Mucosa of rectum (tissue), 2 donors: ENCODE data around the gene ADGB.

Experiments used
- H3K27ac ChIP-seq, 2 donors: one replicate each; pipeline ENCODE4 v1.7.0; 2013; ENCODE audit warnings: inconsistent platforms in 2 of 2, low read depth in 2 of 2, low read length in 2 of 2
- H3K27me3 ChIP-seq, 2 donors: one replicate each; pipeline ENCODE4 v1.7.0; 2013; ENCODE audit warnings: low read length in 2 of 2; ENCODE audit not compliant: control insufficient read depth in 2 of 2, insufficient read depth in 2 of 2
- H3K36me3 ChIP-seq, 2 donors: one replicate each; pipeline ENCODE4 v1.7.0; 2013; ENCODE audit warnings: low read length in 2 of 2; ENCODE audit not compliant: control insufficient read depth in 2 of 2, insufficient read depth in 2 of 2
- H3K4me1 ChIP-seq, 2 donors: one replicate each; pipeline ENCODE4 v1.7.0; 2013; ENCODE audit warnings: low read length in 2 of 2, mild to moderate bottlenecking in 1 of 2; ENCODE audit not compliant: control insufficient read depth in 2 of 2, insufficient read depth in 2 of 2
- H3K4me3 ChIP-seq, 2 donors: one replicate each; pipeline ENCODE4 v1.7.0; 2013; ENCODE audit warnings: low read length in 2 of 2
- H3K9ac ChIP-seq, 2 donors: one replicate each; pipeline ENCODE4 v1.7.0; 2013; ENCODE audit warnings: low read length in 2 of 2, low read depth in 1 of 2, mild to moderate bottlenecking in 1 of 2
- H3K9me3 ChIP-seq, 2 donors: one replicate each; pipeline ENCODE4 v1.7.0; 2013; ENCODE audit warnings: low read length in 2 of 2; ENCODE audit not compliant: control insufficient read depth in 2 of 2
- donor health status: healthy.
- donor health status: Normal muscosa, but diverticular disease.

Gene ADGB

GRCh38 chr6:146857980-146858347, 259.2 kb downstream of the ADGB start:
- no peaks in the 10 kb centered on the region for H3K9me3 ChIP-seq
- no peaks in the 10 kb centered on the region for H3K4me1 ChIP-seq
- peak overlapping the region; percentile 33 to 64 for H3K4me3 ChIP-seq
- H3K36me3 ChIP-seq, result no peaks in the 10 kb centered on the region
- peak overlapping the region in 1 of 2 donors; percentile 57 for H3K27ac ChIP-seq
- H3K9ac ChIP-seq, result peak overlapping the region in 1 of 2 donors; percentile 34
- H3K27me3 ChIP-seq, result no peaks in the 10 kb centered on the region

DNA sequence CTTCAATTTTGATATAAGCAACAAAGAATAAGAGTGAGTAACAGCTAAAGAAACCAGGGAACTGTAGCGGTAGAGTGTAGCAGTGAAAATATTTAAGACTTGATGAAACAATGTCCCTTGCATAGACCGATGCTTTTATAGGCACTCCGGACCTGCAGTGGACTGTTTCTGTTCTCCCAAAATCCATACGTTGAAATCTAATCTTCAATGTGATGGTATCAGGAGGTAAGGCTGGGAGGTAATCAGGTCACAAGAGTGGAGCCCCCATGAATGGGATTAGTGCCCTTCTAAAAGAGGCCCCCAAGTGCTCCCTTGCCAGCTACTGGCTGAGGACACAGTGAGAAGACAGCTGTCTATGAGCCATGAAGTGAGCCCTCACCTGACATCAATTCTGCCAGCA, 260.4 kb downstream of the ADGB start:
- H3K9me3 ChIP-seq, result no peaks in the 10 kb centered on the region

GRCh38 chr6:146859795-146860495, 261.2 kb downstream of the ADGB start:
- H3K9me3 ChIP-seq, result no peaks in the 10 kb centered on the region
- H3K27ac ChIP-seq, result no peak overlapping the region

More for the DNA sequence above, 260.4 kb downstream of the ADGB start:
- H3K4me1 ChIP-seq, result no peaks in the 10 kb centered on the region
- H3K36me3 ChIP-seq, result no peaks in the 10 kb centered on the region
- H3K27ac ChIP-seq, result no peak overlapping the region
- no peaks in the 10 kb centered on the region for H3K27me3 ChIP-seq
- no peak overlapping the region for H3K4me3 ChIP-seq
- H3K9ac ChIP-seq, result no peak overlapping the region

GRCh38 chr6:146860583-146860982, 261.8 kb downstream of the ADGB start:
- Histone ChIP-seq H3K36me3 (no peaks in the 10 kb centered on the region), H3K27me3 (no peaks in the 10 kb centered on the region), H3K9ac (no peak overlapping the region), H3K27ac (no peak overlapping the region), H3K4me3 (no peak overlapping the region), H3K9me3 (no peaks in the 10 kb centered on the region), H3K4me1 (no peaks in the 10 kb centered on the region)

More at GRCh38 chr6:146859795-146860495, 261.2 kb downstream of the ADGB start:
- H3K9ac ChIP-seq, result no peak overlapping the region
- H3K4me3 ChIP-seq, result no peak overlapping the region
- H3K36me3 ChIP-seq, result no peaks in the 10 kb centered on the region
- no peaks in the 10 kb centered on the region for H3K27me3 ChIP-seq
- no peaks in the 10 kb centered on the region for H3K4me1 ChIP-seq

- Histone ChIP-seq H3K9me3 (no peaks in the 10 kb centered on the region), H3K9ac (no peak overlapping the region), H3K4me1 (no peaks in the 10 kb centered on the region), H3K27me3 (no peaks in the 10 kb centered on the region), H3K4me3 (no peak overlapping the region), H3K36me3 (no peaks in the 10 kb centered on the region), H3K27ac (no peak overlapping the region)
These were observed 262.3 kb downstream of the ADGB start for GRCh38 chr6:146861029-146861563.

DNA sequence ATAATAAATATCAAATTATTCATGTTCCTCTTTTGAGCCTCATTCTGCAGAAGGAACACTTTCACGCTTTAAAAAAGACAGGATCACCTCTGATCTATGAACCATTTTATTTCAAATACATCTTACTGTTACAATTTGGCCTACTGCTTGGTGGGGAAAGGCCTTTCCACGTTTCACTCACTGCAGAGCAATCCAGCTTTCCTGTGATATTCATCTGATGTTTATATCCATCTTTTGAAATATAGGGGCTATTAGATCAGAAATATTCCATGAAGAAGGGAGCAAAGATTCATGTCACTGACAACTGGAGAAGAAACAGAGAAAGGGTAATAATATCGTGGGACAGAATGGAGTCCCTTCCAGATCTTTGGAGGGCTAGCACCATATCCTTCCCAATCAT, 262.9 kb downstream of the ADGB start:
- Histone ChIP-seq H3K27me3 (no peaks in the 10 kb centered on the region), H3K4me1 (no peaks in the 10 kb centered on the region), H3K9me3 (no peaks in the 10 kb centered on the region), H3K27ac (no peak overlapping the region), H3K9ac (no peak overlapping the region), H3K4me3 (no peak overlapping the region), H3K36me3 (no peaks in the 10 kb centered on the region)

DNA sequence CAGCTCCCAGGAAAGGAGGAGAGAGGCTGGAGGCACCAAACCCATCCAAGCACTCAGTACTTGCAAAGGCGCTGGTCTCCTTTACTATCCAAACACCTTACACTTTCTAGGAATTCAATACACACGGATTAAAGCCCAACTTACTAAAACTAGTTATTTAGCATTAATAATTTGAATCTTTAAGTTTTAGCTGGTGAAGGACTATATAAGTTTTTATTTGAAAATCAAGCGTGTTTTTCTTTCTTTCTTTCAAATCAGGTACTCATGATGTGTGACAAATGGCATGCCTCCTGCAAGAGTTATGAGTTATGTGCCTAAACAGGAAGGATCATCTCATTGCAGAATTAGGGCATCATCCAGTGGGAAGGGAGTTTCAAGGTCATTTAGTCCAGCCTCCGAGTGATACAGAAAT, 263.7 kb downstream of the ADGB start:
- Histone ChIP-seq H3K36me3 (no peaks in the 10 kb centered on the region), H3K9ac (no peak overlapping the region), H3K9me3 (no peaks in the 10 kb centered on the region), H3K27ac (no peak overlapping the region), H3K4me3 (no peak overlapping the region), H3K4me1 (no peaks in the 10 kb centered on the region), H3K27me3 (no peaks in the 10 kb centered on the region)

- Histone ChIP-seq H3K27ac (no peak overlapping the region), H3K4me1 (no peaks in the 10 kb centered on the region), H3K27me3 (no peaks in the 10 kb centered on the region), H3K4me3 (no peak overlapping the region), H3K36me3 (no peaks in the 10 kb centered on the region), H3K9me3 (no peaks in the 10 kb centered on the region), H3K9ac (no peak overlapping the region)
These were observed 265.5 kb downstream of the ADGB start for GRCh38 chr6:146864300-146864699.

DNA sequence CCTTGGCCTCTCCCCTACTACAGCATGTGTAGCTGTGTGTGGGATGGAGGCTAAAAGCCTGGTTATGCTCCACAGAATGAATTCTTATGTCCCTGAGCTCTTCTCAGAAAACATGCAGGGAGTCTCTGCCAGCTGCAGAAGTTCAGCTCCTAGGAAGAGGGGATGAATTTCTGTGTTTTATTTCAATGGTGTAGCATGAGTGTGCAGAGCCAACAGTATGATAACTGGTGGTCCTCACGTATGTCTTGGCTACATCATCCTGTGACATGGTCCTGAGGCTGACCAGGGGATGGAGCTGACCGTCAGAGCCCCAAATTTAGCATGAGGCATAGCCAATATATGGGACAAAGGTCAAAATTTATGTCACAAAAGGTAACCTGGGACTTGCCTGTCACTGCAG, 266.1 kb downstream of the ADGB start:
- no peaks in the 10 kb centered on the region for H3K4me1 ChIP-seq
- H3K9me3 ChIP-seq, result no peaks in the 10 kb centered on the region
- H3K36me3 ChIP-seq, result no peaks in the 10 kb centered on the region
- no peak overlapping the region for H3K9ac ChIP-seq
- H3K27ac ChIP-seq, result no peak overlapping the region
- H3K4me3 ChIP-seq, result no peak overlapping the region
- H3K27me3 ChIP-seq, result no peaks in the 10 kb centered on the region
